OCI-LY3 (cell line): ENCODE data around the gene BSX.

ENCODE experiments used
- H2AFZ ChIP-seq: fragments of 200-600, 300-600 bp; shearing (Covaris generic); 2 replicates; pipeline ENCODE4 v1.6.0; 2014; ENCODE audit warnings: antibody characterized with exemption, low read depth, low read length
- H3K27ac ChIP-seq: fragments of 200-600, 300-600 bp; sonication (generic); 2 replicates; pipeline ENCODE4 v1.5.1; 2014; ENCODE audit warnings: mild to moderate bottlenecking, low read length, moderate library complexity, mixed read lengths
- H3K27me3 ChIP-seq: fragments of 200-600, 300-600 bp; sonication (generic); 2 replicates; pipeline ENCODE4 v1.6.1; 2014; ENCODE audit warnings: low read depth, low read length, mixed read lengths
- H3K36me3 ChIP-seq: fragments of 200-600, 300-600 bp; sonication (generic); replicated peaks from 2 replicates; pipeline ENCODE3; 2014; ENCODE audit warnings: low read depth, low read length, mixed read lengths
- H3K4me1 ChIP-seq: fragments of 300-600, 200-600 bp; sonication (generic); 2 replicates; pipeline ENCODE4 v1.6.1; 2014; ENCODE audit warnings: low read length, mixed read lengths
- H3K4me2 ChIP-seq: fragments of 200-600, 300-600 bp; sonication (generic); 2 replicates; pipeline ENCODE4 v1.6.1; 2014; ENCODE audit warnings: low read length, mixed read lengths
- H3K4me3 ChIP-seq: fragments of 300-600, 200-600 bp; sonication (generic); 2 replicates; pipeline ENCODE4 v1.5.1; 2014; ENCODE audit warnings: antibody characterized with exemption, mild to moderate bottlenecking, low read length, moderate library complexity
- H3K79me2 ChIP-seq: fragments of 300-600, 200-600 bp; shearing (Covaris generic); 2 replicates; pipeline ENCODE4 v1.6.1; 2014; ENCODE audit warnings: mild to moderate bottlenecking, low read length, mixed read lengths
- H3K9ac ChIP-seq: fragments of 300-600, 200-600 bp; shearing (Covaris generic); 2 replicates; pipeline ENCODE4 v1.6.0; 2014; ENCODE audit warnings: mild to moderate bottlenecking, low read length, moderate library complexity
- H3K9me3 ChIP-seq: fragments of 200-600, 300-600 bp; shearing (Covaris generic); 2 replicates; pipeline ENCODE4 v1.6.1; 2014; ENCODE audit warnings: low read length, mixed read lengths; ENCODE audit not compliant: insufficient read depth
- H4K20me1 ChIP-seq: fragments of 200-600, 300-600 bp; sonication (generic); 2 replicates; pipeline ENCODE4 v1.6.1; 2016; ENCODE audit warnings: low read length, mixed read lengths; ENCODE audit not compliant: insufficient read depth
- EZH2phosphoT487 ChIP-seq: fragments of 200-600 bp; shearing (Covaris generic); IDR thresholded peaks from 2 replicates; pipeline ENCODE4 v1.6.1; 2018; ENCODE audit warnings: antibody characterized with exemption, mixed run types, low read depth
- TF ChIP-seq, protein P1 (sequence below): fragments of 200-600, 300-600 bp; sonication (generic); IDR thresholded peaks from 2 replicates; pipeline ENCODE4 v1.5.1; 2014; ENCODE audit warnings: antibody characterized with exemption, low read length, low read depth

BSX gene

GRCh38 chr11:122951211-122951610 is 30.4 kb downstream of the BSX start:
- H3K9me3 ChIP-seq, result no peaks in the 10 kb centered on the region
- no peak overlapping the region for H3K4me3 ChIP-seq
- H4K20me1 ChIP-seq, result no peaks in the 10 kb centered on the region
- no peak overlapping the region for H3K4me2 ChIP-seq
- H3K27me3 ChIP-seq, result peaks cover 31% of the 10 kb centered on the region
- no peaks in the 10 kb centered on the region for H3K36me3 ChIP-seq
- no peaks in the 10 kb centered on the region for H3K79me2 ChIP-seq
- TF ChIP-seq, protein P1, sequence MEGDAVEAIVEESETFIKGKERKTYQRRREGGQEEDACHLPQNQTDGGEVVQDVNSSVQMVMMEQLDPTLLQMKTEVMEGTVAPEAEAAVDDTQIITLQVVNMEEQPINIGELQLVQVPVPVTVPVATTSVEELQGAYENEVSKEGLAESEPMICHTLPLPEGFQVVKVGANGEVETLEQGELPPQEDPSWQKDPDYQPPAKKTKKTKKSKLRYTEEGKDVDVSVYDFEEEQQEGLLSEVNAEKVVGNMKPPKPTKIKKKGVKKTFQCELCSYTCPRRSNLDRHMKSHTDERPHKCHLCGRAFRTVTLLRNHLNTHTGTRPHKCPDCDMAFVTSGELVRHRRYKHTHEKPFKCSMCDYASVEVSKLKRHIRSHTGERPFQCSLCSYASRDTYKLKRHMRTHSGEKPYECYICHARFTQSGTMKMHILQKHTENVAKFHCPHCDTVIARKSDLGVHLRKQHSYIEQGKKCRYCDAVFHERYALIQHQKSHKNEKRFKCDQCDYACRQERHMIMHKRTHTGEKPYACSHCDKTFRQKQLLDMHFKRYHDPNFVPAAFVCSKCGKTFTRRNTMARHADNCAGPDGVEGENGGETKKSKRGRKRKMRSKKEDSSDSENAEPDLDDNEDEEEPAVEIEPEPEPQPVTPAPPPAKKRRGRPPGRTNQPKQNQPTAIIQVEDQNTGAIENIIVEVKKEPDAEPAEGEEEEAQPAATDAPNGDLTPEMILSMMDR, result no peak
- no peak for TF ChIP-seq EZH2phosphoT487
- H3K4me1 ChIP-seq, result no peaks in the 10 kb centered on the region
- no peak overlapping the region for H3K9ac ChIP-seq
- H3K27ac ChIP-seq, result no peak overlapping the region
- no peak overlapping the region for H2AFZ ChIP-seq

DNA sequence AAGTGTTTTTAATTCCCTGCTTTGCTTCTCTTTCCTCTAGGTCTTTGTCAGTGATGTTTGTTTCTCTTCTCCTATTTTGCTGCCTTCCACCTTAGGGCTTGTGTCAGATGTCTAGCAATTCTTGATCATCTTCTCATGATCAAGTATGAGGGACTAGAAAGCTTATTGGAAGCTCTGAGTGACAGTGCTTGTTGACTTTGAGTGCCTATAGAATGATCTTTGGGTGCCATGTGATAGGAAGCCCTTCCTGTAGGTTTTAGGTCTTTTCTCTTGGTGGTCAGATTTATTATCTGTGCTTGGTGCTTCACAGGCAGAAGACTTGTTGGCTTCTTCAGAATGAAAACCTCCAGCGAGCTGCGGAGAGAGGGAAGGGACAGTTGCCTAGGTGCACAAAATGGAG is 43.1 kb downstream of the BSX start:
- H3K9me3 ChIP-seq, result no peaks in the 10 kb centered on the region
- TF ChIP-seq, protein P1, result no peak
- TF ChIP-seq EZH2phosphoT487, result no peak
- H3K4me3 ChIP-seq, result no peak overlapping the region
- H3K4me1 ChIP-seq, result no peaks in the 10 kb centered on the region
- H3K36me3 ChIP-seq, result no peaks in the 10 kb centered on the region
- H3K9ac ChIP-seq, result no peak overlapping the region
- no peaks in the 10 kb centered on the region for H3K79me2 ChIP-seq
- no peak overlapping the region for H2AFZ ChIP-seq
- no peaks in the 10 kb centered on the region for H4K20me1 ChIP-seq
- peaks cover 44% of the 10 kb centered on the region for H3K27me3 ChIP-seq
- H3K4me2 ChIP-seq, result no peak overlapping the region
- H3K27ac ChIP-seq, result no peak overlapping the region

GRCh38 chr11:122937983-122938382 is 43.7 kb downstream of the BSX start:
- Histone ChIP-seq H3K79me2 (no peaks in the 10 kb centered on the region), H3K9ac (no peak overlapping the region), H4K20me1 (no peaks in the 10 kb centered on the region), H3K9me3 (no peaks in the 10 kb centered on the region), H2AFZ (no peak overlapping the region), H3K27ac (no peak overlapping the region), H3K4me1 (no peaks in the 10 kb centered on the region), H3K27me3 (peaks cover 46% of the 10 kb centered on the region), H3K4me2 (no peak overlapping the region), H3K4me3 (no peak overlapping the region), H3K36me3 (no peaks in the 10 kb centered on the region)
- no peak for TF ChIP-seq EZH2phosphoT487
- TF ChIP-seq, protein P1, result no peak

DNA sequence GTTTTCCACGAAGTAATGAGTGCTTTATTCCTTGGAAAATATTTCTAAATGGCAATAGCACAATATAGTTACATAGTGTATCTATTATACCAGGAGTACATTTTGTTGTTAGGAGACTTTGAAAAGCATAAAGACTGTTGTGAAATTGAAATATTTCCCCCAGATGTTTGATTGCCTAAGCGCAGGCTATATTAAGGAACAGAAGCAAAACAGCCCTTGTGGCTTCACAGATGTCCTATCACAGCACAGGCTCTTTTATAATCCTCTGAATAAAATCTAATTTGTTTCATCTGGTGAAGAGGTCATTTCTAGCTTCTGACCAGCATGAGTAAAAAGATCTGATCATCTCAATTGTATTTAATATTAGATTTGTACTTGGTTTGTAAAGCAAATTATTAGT is 48.2 kb downstream of the BSX start:
- Histone ChIP-seq H3K27me3 (peaks cover 53% of the 10 kb centered on the region), H3K27ac (no peak overlapping the region), H2AFZ (no peak overlapping the region), H3K4me2 (no peak overlapping the region), H3K4me3 (no peak overlapping the region), H3K9ac (no peak overlapping the region), H4K20me1 (no peaks in the 10 kb centered on the region), H3K36me3 (no peaks in the 10 kb centered on the region), H3K79me2 (no peaks in the 10 kb centered on the region), H3K4me1 (no peaks in the 10 kb centered on the region), H3K9me3 (no peaks in the 10 kb centered on the region)
- TF ChIP-seq EZH2phosphoT487, result no peak
- TF ChIP-seq, protein P1, result no peak
